SH-SY5Y (cell line): Measurements from ENCODE around the gene C1QTNF8.

Experiments
- GATA2 ChIP-seq: IDR thresholded peaks from 2 replicates; pipeline ENCODE4 v1.6.1; 2011; ENCODE audit warnings: mild to moderate bottlenecking, low read depth, low read length
- GATA3 ChIP-seq: IDR thresholded peaks from 2 replicates; pipeline ENCODE4 v1.6.1; 2011; ENCODE audit warnings: low read depth, mild to moderate bottlenecking, low read length, moderate library complexity

C1QTNF8 gene

DNA sequence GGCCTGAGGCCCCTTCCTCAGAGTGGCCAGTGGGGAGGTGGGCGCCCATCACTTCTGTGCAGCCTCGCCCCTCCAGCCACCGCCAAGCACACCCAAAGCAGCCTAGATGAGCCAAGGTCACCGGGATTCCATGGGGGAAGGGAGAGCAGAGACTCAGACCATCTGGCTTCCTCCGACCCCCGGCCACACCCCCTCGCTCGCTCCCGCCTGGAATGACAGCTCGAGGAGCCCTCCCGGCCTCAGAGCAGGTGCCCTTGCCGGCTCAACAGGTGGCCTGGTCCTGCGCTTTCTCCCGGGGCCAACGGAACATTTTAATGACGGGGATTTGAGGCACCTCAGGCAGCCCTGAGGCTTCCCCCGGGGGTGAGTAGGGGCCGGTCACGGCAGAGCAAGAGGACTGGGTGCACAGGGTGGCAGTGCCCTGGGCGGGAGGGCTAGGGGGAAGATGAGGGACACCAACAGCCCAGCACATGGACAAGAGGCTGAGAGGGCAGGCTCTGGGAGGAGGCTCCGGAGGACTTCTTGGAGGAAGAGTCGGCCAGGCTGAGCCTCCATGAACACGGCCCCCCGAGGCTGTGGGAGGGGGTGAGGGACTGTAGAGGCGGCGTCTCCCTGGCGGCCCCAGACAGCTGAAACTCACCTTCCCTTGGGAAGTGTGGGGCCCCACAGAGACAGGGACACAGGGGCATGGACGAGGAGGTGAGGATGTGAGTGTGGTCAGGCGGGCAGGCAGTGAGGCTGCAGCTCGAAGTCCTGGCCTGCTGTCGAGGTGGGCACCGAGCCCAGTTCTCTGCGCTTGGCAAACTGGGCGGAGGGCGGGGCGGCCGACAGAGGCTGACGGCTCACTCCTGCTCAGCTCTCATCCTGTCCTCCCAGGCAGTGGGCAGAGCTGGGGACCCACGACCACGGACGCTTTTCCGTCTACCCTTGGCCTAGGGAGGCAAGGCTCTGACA is 12.5 kb upstream of the C1QTNF8 start:
- TF ChIP-seq GATA3: no peak
- no peak for TF ChIP-seq GATA2

DNA sequence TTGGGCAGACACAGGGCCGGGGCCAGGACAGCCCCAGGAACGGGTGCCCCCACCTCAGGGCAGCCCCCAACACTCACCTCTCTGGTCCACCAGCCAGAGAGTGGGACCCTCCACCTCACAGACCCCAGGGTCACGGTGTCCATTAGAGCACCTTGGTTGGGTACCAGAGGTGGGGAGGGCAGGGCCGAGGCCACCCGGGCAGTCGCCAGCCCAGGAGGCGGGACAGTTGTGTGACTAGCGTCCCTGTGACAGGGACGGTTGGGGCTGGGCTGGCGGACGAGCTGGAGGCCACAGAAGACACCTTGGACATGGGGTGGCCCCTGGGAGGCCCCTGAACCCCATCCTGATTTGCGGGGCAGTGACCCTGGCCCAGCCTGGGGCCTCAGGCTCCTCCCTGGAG is 11.7 kb upstream of the C1QTNF8 start:
- TF ChIP-seq GATA3: no peak
- no peak for TF ChIP-seq GATA2

DNA sequence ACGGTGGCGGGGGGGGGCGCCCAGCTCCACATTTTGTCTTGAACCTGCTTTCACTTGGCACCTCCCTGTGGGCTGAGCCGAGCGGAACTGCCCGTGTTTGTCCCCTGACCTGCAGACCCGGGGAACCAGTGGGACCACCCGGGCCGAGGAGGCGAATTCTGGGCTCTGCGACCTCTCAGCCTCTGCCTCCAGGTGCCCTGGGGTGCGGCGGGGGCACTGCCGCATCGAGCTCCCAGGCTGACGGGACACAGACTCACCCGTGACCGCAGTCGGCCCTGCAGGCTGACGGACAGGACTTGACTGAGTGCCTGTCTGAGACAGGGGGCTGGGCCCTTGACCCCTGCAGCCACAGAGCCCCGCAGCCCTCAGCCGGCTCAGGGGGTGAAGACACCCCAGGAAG is 11.1 kb upstream of the C1QTNF8 start:
- TF ChIP-seq GATA2 (no peak), GATA3 (no peak)

DNA sequence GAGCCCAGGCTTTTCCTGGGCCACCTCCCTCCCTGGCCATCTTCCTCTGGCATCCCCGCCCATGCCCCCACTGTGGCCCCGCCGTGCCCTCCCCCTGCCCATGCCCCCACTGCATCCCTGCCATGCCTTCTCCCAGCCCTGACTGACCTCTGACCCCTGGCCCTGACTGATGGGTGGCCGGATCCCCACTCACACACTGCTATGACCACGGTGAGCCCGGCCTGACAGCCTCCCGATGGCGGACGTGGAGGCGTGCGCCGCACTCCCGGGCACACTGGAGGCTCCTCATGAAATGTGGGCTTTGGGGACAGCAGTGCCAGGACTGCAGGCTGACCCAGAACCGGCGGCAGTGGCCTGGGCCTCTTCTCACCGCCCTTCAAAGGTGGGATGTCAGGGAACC is 10.6 kb upstream of the C1QTNF8 start:
- no peak for TF ChIP-seq GATA3
- TF ChIP-seq GATA2: no peak

DNA sequence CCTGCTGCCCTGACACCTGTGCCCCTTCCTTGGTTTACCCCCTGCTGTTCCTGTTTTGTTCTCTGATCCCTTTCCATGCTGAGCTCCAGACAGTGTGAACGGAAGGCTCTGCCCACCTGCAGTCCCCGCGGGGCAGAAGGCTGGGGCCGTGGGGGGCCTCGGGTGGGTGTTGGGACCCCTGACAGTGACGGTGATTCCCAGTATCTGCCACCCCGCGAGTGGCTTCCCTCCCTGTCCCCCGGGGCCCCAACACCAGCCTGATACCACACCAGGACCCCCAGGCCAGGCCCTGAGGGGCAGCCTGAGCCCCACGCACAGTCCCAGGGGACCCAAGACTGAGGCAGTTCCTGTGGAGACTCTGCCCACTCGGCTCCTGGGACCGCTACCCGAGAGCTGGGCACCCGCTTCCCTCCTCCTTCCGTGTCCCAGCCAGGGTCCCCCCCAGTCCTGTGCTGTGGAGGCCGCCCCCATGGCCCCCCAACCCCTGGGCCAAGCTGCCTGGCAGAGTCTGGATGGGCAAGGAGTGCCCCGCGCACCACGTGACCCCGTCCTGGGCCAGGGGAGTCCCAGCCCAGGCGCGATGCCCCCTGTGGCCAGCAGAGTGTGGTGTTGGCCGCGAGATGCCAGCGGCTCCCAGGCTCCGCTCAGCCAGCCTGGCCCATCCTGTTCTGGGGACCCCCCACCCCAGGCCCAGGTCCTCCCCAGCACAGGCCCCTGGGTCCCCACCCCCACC is 10.0 kb upstream of the C1QTNF8 start:
- TF ChIP-seq GATA3 (no peak), GATA2 (no peak)

DNA sequence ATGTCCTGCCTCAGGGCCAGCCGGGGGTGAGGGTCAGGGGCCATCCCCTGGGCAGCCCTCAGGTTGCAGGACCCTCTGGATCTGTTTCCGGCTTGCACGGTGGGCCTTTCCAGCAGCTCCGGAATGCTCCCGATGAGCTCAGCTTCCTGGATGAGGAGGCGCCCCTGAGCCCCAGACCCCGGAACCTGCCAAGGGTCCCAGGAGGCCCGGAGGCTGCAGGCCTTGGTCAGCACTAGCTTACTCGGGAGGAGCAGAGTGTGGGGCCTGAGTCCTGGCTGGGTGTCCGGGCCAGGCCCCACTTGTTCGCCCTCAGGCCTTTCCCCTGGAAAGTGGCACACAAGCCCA is 7.6 kb upstream of the C1QTNF8 start:
- no peak for TF ChIP-seq GATA3
- no peak for TF ChIP-seq GATA2

DNA sequence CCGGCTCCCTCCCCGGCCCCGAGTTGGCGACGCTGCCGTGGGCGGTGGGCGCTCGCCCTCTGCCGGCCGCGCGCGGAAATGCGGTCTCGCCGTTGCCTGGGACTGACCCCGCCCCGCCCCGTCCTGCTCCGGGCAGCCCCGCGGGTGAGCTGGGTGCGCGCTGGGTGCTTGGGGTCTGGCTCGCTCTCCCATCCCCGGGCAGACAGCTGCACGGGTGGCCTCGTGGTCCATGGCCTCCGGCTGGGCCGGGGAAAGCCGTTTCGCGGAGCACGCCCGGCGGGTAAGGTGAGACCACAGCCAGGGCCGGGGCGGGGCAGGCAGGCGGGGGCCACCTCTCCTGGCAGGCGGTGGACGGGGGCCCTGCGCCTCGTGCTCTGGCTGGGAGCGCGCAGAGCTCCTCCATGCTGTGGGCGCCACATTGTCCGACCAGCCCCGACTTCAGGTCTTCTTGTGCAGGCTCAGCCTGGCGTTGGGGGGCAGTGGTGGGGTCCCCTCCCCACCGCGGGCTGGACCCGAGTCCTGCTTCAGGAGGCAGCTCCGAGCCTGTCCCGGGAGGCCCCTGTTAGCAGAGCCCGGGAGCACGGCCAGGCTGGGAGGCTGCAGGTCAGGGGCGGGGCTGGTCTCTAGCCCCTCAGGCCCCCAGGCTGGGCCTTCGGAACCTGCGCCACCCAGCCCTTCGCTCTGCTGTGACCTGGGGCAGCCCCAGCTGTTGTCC is 7.0 kb upstream of the C1QTNF8 start:
- TF ChIP-seq GATA2 (no peak), GATA3 (no peak)

DNA sequence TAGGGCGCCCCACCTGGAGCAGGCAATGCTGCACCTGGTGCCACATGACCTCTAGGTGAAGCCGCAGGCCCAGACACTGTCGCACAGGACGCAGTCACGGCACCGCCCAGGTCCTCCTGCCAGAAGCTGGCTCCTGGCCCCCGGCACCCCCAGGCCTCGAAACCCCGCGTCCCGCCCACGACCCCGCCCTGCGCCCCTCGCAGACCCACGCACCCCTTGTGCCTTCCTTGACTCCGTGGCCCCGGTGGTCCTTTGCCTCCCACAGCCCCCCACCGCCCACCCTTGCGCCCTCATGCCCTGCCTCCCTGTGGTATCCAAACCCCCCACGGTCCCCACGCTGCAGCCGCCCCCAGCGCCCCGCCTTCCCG is 6.3 kb upstream of the C1QTNF8 start:
- TF ChIP-seq GATA3: no peak
- no peak for TF ChIP-seq GATA2

DNA sequence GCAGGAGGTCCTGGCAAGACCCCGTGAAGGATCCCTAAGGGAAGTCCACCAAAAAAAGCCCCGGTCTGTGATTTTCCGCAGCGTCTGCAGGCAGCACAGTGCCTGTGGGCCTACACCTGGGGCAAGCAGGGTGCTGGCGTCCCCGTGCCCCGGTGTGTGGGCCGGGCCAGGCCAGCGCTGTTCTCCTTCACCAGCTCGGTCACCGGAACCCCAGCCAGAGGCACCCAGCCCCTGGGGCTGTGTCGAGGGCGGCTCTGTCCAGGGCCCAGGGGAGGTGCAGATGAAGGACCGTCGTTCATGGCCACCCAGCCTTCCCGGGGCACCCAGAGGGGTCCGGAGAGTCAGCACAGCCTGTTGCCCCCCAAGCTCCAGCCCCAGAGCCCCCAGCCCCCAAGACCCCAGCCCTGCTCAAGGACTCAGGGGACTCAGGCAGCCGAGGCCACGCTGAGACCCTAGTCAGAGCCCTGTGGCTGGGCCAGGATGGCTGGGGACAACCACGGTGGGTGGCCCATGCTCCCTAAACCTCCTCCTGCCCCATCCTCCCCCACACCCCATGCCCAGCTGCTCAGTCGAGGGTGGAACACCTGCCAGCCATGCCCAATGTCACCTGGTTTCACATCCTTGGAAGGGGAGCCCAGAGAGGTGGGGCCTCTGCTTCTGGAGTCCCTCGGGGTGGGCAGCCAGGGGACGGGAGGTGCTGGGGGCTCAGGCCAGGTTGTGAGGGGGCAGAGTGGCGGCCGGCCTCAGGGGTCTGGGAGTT is 5.7 kb upstream of the C1QTNF8 start:
- no peak for TF ChIP-seq GATA3
- no peak for TF ChIP-seq GATA2

DNA sequence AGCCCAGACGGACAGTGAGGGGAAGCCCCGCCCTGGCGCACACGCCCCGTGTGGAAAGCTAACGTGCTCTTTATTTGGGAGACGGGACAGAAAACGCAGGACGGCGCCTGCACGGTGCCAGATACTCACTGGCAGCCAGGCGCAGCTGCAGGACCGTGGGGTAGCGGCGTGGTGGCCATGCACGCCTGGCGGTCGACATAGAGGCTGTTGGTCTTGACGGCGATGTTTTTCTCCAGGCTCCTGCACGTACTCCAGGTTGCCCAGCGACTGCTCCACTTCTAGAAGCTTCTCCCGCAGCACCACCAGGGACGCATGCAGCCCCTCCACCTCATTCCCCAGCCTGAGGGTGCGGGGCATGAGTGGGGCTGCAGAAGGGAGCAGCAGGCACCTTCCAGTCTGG is 5.1 kb upstream of the C1QTNF8 start:
- TF ChIP-seq GATA2 (no peak), GATA3 (no peak)

DNA sequence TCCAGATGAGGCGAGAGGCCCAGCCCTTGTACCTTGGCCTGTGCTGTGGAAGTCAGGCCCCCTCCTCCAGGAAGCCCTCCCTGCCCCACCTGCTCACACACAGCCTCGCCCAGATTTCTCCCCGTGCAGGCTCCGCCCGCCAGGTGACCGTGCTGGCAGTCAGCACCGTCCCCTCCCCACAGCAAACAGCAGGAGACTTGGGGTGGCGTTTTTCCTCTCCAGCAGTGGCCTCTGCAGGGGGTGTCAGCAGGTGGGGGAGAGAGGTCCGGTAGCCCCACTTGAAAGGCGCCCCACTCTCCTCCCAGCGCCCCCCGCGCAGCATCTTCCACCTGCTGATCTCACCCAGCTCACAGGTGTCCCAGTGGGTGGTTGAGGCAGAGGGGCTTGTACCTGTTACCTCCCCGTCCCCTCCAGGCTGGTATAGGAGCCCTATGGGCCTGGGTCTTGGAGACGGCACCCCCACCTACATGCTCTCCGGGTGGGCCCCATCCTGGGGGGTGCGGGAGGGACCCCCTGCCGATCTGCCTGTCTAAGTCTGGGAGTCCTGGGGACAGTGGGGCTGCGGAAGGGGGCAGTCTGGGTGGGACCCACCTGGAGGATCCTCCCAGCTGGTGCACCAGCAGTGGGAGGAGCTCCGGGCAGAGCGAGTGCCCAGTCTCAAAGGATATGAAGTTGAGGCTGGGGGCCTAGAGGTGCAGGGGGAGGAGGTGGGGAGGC is 4.2 kb upstream of the C1QTNF8 start:
- TF ChIP-seq GATA2 (no peak), GATA3 (no peak)

DNA sequence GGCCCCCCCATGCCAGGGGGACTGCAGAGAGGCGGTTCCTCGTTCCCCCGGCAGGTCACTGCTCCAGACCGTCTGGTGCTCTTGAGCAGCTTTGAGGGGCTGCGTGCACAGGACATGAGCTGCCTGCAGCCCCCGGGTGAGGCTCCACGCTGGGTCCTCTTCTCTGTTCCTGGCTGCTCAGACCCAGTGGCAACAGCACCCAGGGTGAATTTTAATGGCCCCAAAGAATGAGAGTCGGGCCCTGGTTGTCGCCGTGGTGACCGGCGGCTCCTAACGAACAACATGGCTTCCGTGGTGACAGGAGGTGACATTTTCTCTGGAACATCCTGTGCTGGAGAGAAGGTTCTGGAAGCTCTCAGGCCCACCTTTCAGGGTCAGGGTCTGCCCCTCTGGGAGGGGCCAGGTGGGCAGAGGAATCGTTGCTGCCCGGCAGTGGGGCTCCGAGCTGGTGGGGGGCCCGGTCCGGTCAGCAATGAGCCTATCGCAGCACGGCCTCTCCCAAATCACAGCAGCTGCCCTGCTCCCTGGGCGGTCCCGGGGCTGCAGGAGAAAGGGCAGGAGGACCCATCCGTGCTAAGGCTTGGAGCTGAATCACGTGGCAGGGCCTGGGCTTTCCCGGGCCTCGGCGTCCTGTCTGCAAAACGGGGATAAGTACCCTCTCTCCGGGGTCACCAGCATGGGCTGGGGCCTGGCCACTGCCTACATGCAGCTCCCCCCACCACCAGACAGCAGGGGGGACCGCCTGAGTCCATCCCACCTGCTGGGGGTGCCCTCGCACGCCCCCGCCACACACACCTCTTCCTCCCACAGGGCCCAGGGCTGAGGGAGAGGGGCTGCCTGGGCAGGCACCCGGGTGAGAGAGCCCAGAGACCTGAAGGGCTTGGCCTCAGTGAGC is 3.4 kb upstream of the C1QTNF8 start:
- no peak for TF ChIP-seq GATA2
- TF ChIP-seq GATA3: no peak
